Measurements from ENCODE around the gene GDNF.
A peak's percentile ranks its signal among the peaks of the same experiment; 100 is the strongest.
"Not testable (repeated sequence)": the region's sequence is repeated elsewhere in the genome, so short reads cannot be mapped to it uniquely, and the experiment has no call there.

The GDNF gene

DNA sequence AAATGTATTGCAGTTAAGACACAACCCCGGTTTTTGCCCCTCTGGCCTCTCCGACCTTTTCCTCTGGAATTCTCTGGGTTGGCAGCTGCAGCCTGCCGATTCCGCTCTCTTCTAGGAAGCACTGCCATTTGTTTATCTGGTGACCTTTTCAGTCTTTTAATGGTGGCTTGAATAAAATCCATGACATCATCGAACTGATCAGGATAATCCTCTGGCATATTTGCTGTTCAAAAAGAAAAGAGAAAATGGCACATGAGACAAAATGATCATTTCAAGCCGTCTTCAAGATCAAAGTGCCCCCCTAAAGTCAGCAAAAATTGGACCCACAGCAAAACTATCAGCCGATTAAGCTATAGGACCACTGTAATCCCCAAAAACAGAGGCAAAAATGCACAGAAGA, 23.9 kb downstream of the GDNF start:
- no peak for DNase-seq

DNA sequence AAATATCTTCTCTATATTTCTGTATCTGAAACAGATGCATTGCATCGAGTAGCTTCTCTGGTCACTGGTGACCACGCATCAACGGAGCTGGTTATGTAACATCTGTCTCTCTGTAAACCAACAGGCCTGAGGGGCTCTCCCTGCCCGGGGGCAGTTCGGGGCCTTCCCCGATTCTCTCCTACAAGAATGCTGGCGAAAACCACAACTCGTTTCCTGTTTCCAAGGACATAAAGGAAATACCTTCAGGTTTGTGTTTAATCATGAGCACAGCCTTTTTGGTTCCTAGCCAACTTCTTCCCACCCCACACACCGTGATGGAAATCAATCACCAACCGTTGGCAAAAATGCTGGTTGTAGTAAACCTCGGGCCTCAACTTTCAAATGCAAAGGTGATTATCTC, 25.1 kb downstream of the GDNF start:
- DNase-seq: no peak

DNA sequence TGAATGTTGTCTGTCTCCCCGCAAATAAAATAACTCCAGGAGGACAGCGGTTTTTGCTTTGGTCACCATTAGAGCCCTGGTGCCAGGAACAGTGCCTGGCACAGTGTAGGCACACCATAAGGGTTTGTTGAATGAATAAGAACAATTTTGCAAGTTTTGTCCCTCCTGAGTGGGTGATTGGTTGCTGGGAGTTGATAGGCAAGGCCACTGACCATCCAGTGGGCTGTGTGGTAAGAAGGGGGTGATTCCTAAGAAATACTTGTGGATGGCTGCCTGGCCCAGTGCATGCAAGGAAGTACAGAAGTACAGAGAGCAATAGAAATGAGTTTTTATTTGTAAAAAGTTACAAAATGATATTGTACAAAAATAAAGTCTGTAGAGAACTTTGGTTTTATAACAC, 27.5 kb downstream of the GDNF start:
- DNase-seq: no peak

DNA sequence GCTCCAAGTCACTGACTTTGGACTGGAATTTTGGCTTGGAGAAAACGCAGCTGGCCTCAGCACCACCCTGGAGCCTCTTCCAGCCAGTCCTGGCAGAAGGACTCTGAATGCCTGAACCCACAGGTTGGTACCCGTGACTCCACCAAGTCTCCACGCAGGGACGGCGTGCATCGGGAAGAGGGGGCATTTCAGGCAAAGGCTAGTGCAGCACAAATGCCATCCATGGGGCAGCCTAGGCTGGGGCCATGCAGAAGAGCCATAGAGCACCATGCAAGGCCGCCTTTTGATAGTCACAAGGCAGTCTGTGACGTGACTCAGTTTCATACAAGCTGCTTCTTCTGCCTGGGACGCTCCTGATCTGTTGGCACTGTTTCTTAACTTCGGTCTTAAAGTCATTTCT, 28.0 kb downstream of the GDNF start:
- DNase-seq: no peak

DNA sequence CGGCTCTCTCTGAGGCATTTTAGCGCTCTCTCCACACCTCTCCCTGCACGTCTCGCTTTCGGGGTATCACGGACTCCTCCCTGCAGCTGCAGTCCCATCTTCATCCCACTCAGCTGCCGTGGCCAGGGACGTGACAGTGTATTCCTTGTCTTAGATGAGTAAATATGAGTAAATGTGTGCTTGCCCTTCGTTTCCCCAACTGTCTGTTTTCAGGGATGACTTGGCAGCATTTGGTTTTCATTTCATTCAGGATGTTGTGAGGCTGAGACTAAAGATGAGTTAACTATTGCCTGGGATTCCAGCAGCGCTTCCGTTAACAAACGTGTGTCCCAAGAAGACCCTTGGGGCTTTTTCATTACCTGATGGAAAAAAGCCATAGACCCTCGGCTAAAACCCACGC, 29.5 kb downstream of the GDNF start:
- DNase-seq: no peak

DNA sequence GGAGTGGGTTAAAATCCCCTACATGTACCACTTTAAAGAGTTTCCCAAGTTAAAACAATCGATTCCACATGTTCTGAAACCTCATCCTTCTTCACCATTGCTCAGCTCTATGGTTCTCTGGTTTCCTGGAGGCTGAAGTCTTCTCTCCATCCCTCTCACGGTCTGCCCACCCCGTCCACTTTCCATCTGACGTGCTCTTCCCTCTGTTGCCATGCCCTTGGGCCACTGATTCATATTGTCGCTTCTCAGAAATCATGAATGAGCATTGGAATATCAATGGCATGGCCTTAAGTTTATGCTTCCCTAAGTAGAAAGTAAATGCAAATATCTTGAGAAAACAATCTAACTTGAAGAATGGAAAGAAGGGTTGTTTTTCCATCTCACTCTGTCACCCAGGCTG, 30.9 kb downstream of the GDNF start:
- DNase-seq: no peak

DNA sequence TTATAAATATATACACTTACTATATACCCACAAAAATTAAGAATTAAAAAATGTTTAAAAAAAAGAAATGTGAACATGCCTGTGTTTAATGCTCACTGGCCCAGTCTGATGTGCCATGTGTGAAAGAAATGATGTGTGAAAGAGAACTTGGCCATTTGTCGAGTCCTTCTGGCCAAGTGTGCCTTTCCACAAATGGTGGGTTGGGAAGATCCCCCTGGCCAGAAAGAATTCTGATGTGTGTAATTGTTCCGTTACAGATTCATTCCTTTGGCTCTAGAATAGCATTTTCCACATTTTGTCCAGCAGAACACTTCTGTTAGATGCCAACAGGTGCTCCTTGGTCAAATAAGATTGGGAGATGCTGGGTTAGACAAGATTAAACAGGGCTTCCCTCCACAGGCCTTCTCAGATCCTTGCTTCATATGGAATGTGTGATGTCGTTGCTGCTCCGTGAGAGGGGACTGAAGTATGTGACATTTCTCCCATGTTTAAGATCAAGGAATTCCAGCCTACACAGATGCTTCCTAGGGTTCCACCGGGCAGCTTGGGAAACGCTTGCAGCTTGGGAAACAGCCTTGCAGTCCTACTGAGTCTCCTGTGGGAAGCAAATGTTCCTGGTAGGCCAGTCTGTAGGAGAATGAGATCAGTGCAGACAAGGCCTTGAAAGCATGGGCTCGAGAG, 32.1 kb downstream of the GDNF start:
- DNase-seq: peak in 3 of 6 experiments; percentile 5 to 44 (median 9)

DNA sequence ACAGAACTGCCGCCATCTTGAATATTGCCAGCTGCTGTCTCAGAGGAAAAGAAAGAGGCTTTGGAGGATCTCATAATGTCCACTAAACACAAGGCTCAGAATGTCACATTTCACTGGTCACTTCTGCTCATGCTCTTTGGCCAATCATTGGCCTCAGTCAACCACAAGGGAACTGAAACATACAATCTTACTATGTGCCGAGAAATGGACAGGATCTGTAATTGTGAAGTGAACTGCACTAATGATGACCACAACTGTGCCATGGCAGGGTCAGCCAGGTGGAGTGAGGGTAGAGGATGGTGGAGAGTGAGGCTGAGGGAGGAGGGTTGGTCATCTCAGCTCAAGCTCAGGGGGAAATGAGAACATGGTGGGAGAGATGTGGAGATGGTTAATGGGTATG, 32.8 kb downstream of the GDNF start:
- no peak for DNase-seq

DNA sequence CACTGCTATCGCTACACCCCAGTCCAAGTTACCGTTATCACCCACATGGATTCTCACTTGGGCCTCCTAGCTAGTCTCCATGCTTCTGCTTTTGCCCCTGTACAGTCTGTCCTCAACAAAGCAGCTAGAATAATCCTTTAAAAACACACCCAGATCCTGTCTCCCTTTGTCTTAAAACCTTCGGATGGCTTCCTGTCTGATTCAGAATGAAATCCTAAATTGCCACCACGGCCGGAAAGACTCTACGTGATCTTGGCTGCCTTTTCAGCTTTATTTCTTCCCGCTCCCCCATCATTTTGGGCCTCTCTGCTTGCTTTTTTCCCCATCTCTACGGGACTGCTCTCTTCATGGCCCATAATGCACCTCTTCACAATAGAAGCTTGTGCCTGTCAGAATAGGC, 33.4 kb downstream of the GDNF start:
- no peak for DNase-seq

DNA sequence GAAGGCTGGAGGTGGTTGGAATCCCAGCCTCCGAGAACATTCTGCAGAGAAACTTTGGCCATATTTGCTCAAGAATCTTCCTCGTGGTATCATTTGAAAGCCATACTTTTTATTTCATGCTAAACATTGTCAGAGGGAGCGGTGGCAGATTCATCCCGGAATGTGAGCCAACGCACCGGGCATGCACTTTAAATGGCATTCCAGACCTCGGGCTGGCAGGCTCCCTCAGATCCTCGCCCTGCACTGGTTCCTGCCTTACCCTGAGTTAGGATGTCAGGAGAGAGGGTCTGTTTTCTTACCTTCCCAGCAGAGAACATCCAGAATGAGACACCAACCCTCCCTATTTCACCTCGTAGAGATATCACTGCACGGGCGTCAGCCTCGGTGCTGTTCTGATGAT, 33.8 kb downstream of the GDNF start:
- DNase-seq: no peak

DNA sequence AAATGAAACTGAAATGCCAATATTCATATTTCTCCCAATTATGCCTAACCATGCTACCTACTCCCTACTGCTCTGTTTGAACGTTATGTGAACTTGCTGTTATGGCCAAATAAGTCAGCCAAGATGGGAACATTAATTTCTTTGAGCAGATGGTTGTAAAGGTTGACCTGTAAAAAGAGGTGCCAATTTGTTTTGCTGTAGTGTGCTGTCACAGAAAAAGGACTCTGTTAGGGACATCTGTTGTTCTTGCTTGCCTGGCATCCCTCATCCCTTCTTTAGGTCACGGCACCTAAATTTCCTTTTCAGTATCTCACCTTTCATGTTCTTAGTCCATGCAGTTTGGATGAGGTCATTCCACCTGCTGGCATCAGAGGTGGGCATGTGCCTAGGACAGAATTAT, 35.4 kb downstream of the GDNF start:
- DNase-seq: no peak

DNA sequence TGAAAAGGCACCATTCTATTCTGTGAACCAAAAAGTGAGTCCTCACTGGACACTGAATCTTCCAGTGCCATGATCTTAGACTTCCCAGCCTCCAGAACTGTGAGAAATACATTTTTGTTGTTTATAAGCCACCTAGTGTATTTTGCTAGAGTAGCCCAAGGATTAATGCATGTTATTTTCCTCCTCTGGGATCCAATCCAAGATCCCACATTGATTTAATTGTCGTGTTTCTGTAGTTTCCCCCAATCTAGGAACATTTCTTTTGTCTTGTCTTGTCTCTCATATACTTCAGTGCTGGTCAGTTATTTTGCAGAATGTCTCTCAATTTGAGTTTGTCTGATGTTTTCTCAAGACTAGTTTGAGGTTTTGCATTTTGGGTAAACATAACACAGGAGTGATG, 36.4 kb downstream of the GDNF start:
- no peak for DNase-seq

DNA sequence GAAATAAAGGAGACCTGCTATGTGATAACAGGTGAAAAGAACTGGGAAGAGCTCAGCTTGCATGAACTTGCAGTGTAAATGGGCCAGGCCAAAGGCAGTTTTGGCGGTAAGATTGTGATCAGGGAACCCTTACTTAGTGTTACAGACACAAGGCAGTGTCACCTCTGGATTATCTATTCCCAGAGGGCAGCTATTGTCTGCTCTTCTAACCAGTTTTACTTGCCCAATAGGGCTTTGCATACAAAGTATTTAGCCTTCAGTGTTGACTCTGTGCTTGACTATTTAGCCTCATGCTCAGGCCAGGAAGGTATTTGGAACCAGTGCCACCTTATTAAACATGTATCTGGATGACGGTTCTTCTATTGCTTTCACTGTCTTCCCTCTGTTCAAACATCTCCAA, 38.3 kb downstream of the GDNF start:
- no peak for DNase-seq

DNA sequence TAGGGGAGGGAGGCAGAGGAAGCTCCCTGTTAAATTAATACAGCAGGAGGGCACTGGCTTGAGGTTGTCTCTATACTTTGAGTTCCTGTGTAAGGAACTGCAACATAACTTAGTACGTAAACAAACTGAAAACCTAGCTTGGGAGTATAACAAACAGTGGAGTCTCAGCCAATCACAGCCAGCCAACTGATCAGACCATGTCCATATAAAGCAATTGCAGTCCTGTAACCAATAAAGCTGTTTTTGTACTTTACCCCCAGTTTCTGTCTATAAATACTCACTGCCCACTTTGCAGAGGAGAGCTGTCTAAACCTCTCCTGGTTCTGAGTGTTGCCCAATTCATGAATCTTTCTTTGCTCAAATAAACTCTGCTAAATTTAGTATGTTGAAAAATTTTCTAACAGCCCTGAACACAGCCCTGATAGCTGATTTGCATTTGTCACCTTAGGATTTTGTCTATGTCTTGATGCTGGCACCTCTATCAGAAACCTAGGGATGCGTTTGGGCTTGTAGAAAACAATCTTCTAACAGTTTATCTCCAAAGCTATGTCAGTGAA, 39.9 kb downstream of the GDNF start:
- DNase-seq: no peak

DNA sequence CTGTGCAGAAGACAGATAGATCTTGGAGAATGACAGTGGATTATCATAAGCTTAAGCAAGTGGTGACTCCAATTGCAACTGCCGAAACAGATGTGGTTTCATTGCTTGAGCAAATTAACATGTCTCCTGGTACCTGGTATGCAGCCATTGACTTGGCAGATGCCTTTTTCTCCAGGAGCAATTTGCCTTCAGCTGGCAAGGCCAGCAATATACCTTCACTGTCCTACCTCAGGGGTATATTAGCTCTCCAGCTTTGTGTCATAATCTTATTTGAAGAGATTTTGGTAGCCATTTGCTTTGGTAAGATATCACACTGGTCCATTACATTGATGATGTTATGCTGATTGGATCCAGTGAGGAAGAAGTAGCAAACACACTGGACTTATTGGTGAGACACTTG, 43.4 kb downstream of the GDNF start:
- not testable (repeated sequence) for DNase-seq

DNA sequence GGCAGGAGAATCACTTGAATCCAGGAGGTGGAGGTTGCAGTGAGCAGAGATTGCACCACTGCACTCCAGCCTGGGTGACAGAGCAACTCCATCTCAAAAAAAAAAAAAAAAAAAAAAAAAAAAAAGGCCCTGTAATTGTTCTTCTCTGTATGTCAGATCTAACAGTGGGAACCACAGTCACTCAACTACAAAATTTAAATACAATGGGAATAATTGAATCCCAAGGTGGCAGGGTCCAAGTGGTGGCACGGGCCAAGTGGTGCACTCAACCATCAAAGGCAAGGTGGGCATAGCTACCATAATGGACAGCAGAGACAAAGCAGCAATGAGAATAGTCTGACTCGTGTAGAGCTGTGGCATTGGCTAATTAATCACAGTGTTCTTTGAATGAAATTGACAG, 44.5 kb downstream of the GDNF start:
- DNase-seq: not testable (repeated sequence)

DNA sequence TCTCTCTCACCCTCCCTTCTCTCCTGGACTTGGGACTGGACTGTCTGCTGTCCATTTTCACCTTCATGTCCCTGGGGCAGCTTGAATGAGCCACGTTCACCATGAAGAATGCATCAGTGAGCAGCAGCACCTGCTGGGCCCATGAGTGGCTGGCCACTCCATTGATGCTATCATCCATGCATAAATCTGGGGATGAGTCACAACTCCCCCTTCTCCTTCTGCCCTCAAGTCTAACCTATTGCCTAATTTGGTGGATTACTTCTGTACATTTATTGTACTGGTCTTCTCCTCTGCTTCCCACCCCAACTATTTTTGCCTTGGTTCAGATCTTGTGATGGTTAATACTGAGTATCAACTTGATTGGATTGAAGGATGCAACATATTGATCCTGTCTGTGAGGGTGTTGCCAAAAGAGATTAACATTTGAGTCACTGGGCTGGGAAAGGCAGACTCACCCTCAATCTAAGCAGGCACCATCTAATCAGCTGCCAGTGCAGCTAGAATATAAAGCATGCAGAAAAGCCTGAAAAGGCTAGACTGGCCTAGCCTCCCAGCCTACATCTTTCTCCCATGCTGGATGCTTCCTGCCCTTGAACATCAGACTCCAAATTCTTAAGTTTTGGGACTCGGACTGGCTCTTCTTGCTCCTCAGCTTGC, 46.7 kb downstream of the GDNF start:
- DNase-seq: no peak

DNA sequence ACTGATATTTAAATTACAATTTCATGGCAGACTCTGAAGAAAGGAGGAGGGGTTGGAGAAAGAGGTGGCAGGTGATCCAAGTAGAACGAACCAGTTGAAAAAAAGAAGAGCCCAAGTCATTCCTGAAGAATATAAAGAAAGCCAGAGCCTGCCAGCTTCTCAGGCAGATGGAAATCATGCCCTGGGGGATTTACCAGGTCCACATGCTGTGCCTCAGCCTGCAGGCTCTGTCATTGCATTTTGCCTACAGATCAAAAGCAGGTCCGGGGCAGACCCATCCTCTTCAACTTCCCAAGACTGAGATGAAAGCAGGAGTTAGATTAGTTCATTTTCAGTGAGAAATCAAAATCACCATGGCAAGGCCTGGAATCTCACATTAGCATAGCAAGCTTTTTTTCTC, 48.5 kb downstream of the GDNF start:
- no peak for DNase-seq

DNA sequence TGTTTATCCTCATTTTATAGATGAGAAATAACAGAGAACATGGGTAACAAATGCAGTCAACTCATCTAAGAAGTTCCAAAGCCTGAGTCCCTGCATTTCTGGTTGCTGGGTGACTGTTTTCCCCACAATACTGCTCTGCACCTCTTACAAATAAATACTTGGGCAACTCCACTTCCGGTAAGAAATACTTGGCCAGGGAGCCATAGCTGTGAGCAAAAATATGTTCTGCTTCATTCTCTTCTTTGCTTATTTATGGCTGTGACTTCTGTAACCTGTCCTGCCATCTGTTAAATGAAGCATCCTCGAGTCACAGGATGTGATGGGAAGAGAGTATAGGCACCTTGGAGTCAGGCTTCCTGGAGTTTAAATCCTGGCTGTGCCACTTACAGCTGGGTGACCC, 49.9 kb downstream of the GDNF start:
- DNase-seq: no peak

DNA sequence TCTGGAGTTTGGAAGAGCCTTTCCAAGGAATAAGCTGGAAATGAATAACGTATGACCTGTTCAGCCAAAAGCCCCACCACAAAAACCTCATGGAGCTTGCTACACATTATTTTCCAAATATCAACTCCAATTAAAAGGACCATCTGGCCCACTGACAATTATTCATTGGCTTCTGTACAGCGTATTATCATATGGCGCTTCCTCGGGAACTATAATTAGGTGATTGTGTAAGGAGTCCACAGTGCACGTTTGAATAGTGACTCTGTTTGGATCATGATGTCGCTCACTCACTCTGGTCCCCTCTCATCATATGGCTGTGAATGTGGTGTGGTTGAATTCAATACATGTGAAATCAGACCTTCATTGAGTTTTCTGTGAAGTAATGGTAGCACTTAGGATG, 52.1 kb downstream of the GDNF start:
- DNase-seq: no peak

DNA sequence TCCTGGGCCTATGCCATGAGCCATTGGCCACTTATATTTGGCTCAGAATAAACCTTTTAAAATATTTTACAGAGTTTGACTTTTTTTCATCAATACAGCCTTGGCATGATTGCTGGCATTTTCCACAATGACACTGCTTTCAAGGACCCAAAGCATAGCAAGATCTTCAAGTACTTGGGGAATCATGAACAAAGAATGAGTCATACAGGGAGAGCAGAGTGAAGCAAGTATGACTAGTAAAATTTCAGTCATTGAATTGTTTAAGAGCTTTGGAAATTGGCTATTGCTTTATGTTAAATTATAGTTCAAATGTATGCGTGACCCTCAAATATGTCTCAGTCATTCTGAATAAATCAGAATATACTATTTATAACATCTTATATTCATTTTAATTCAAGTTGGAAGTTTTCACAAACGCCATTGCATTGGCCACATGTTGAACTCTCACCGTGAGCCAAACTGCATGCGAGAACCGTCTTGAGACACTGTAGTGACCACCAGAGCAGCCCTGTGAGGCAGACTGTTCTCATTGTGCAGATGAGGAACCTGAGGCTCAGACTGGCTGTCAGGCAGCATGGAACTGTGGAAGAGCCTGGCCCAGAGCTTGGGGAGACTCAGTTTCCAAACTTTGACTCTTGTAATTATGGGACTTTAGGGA, 52.9 kb downstream of the GDNF start:
- no peak for DNase-seq

DNA sequence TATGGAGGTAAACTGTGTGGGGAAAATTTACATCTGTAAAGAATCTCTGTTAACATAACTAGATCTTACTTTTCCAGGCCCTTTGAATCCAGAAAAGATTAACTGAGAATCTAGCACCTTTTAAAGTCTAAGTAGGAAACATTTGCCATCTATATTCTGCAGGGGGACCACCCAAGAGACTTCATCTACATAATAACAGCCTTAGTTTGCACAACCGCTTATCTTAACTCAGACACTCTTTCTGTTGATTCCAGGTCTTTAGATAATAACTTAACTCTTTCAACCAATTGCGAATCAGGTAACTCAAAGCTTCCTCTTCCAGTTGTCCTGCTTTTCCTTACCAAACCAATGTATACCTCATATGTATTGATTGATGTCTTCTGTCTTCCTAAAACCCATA, 53.4 kb downstream of the GDNF start:
- no peak for DNase-seq

DNA sequence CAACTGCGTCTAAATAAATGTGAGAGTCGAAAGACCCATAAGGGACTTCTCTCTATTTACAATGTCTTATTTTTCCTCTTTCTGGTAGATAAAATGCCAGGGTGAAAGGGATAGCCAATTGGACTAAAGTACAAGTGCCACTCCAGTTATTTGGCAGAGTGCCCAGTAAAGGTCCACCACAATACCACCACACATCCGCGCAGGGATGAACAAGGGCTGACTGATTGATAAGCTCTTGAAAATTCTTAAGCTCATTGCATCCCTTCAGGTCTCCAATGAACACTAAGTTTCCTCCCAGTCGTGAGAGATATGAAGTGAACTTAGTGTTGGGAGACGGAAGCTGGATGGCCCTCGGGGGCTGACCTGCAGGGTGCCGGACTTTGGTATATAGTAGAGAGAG, 58.4 kb downstream of the GDNF start:
- DNase-seq: not testable (repeated sequence)

DNA sequence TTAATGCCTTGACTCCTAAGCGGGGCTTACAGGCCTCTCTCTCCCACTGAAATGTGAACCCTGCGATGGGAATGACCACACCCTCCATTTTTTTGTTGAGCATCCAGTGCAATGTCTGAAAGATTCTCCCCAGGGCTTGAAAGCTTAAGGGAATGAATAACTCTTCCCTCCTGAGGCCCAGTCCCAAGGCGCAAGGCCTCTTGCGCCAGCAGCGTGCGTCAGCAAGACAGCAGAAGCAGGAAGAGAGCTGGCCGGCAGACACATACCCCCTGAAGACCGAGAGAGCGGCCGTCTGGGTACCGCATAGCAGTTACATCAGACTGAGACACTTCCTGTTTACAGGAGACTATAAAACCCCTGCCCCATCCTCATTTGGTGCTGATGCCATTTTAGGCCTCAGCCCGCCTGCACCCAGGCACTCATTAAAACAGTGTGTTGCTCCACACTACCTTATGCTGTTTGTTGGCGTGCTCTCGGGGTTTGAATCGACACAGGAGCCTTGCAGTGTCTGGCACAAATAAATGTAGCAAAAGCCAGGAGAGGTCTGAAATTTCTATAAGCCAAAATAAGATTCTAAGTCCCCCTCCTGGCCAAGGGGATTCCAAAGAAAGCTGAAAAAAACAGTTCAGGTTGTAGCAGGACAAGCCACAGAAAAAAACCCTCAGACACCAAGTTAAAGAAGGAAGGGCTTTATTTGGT, 62.3 kb downstream of the GDNF start:
- DNase-seq: no peak

Measured in stimulated activated naive CD4-positive, alpha-beta T cell (primary cell).